HG03095 (cell line): ENCODE data around the gene POP7.
"Not testable (repeated sequence)": the region's sequence is repeated elsewhere in the genome, so short reads cannot be mapped to it uniquely, and the experiment has no call there.

Experiments
- ATAC-seq: cut with Tn5 transposase; IDR thresholded peaks from one replicate; pipeline ENCODE4 v1.9.1; 2021; ENCODE audit warnings: moderate library complexity; ENCODE audit not compliant: unreplicated experiment

POP7 gene

DNA sequence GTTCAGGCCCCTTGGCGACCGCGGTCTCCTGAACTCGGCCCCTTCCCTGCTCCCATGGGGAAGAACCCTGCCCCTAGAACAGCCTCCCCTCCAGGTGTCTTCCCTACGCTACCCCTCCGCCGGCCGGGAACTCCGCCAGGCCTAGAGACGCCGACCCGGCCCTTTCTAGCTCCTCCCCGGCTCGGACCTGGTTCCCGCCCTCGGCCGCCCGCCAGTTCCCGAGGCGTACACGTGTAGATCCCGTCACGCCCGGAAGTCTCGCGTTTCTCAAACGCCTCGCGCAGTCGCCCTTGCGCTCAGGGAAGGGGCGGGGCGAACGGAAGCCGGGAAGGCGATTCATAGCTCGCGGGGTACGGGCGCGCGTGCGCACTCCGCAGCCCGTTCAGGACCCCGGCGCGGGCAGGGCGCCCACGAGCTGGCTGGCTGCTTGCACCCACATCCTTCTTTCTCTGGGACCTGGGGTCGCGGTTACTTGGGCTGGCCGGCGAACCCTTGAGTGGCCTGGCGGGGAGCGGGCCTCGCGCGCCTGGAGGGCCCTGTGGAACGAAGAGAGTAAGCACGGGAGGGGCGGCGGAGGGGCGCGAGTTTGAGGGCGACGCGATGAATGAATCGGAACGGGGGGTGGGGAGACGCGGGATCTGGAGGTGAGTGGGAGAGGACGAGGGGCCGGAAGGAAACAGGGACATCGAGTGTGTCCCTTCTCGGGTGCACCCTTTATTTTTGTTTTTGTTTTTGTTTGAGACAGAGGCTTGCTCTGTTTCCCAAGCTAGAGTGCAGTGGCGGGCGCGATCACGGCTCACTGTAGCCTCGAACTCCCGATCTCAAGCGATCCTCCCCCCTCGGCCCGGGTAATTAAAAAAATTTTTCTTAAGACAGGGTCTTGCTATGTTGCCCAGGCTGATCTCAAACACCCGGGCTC lies at the start of gene POP7:
TSS of gene POP7 (plus strand) at position 369 of the 919 bp plus-strand sequence. CDS start 710 bp downstream, outside the sequence.
- peak; percentile 85 for ATAC-seq

DNA sequence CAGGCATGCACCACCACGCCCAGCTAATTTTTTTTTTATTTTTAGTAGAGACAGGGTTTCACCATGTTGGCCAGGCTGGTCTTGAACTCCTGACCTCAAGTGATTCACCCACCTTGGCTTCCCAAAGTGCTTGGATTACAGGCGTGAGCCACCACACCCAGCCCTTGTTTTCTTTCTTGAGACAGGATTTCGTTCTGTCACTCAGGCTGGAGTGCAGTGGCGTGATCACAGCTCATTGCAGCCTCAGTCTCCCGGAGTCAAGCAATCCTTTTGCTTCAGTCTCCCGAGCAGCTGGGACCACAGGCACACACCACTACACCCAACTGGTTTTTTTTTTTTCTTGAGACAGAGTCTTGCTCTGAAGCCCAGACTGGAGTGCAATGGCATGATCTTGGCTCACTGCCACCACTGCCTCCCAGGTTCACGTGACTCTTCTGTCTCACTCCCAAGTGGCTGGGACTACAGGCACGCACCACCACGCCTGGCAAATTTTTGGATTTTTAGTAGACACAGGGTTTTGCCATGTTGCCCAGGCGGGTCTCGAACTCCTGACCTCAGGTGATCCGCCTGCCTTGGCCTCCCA lies 43.6 kb upstream of the POP7 start:
- not testable (repeated sequence) for ATAC-seq

DNA sequence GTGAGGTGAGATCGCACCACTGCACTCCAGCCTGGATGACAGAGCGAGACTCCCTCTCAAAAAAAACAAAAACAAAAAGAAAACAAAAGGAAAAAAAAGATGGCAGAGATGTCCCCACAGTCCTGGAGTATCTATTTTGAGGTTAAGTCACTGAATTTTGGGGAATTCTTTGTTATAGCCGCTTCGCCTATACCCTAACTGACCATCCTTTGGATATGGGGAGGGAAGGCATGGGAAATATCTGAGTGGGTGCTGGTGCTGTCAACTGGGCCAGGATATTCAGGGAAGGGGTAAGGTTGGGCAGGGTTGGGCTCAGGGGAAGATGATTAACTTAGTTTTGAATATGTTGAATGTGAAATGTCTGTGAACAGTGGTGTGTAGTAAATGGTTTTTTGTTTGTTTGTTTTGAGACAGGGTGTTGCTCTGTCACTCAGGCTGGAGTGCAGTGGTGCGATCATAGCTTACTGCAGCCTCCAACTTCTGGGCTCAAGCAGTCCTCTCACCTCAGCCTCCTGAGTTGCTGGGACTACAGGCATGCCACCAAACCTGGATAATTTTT lies 40.7 kb upstream of the POP7 start:
- no peak for ATAC-seq

DNA sequence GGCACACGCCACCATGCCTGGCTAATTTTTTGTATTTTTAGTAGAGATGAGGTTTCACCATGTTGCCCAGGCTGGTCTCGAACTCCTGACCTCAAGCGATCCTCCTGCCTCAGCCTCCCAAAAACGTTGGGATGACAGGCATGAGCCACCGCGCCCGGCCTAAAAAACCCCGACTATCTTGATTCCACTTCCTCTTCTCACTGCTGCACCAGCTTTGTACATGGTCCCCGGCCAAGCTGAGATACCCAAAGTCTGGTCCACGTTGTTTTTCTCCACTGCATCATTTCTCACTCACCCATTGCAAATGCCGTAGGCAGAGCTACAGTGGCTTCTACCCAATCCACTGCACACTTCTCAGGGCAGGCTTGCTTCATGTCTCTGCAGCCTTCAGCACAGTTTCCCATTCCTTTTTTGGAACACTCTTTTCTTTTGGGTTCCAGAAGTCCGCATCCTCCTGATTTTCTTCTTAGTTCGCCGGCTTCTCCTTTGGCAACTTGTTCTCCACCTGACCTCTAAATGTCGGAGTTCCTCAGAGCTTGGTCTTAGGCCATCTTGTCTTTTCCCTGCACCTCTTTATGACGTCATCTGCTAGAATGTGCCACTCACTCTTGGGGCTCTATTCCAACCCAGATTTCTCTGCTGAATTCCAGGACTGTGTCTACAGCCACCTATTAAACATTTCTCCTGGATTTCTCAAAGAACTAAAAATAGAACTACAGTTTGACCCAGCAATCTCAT lies 38.4 kb upstream of the POP7 start:
- no peak for ATAC-seq

DNA sequence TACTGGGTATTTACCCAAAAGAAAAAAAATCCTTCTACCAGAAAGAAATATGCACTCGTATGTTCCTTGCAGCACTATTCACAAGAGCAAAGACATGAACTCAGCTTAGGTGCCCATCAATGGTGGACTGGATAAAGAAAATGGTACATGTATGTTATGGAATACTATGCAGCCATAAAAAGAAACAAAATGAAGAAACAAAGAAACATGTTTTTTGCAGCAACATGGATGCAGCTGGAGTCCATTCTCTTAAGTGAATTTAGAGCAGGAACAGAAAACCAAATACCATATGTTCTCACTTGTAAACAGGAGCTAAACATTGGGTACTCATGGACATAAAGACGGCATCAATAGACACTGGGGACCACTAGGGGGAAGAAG lies 37.9 kb upstream of the POP7 start:
- ATAC-seq, result no peak

DNA sequence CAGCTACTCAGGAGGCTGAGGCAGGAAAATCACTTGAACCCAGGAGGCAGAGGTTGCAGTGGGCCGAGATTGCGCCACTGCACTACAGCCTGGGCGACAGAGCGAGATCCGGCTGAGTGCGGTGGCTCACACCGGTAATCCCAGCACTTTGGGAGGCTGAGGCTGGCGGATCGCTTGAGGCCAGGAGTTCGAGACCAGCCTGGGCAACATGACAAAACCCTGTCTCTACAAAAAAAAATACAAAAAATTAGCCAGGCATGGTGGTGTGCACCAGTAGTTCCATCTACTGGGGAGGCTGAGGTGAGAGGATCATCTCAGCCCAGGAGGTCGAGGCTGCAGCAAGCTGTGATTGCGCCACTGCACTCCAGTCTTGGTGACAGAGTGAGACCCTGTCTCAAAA lies 36.8 kb upstream of the POP7 start:
- not testable (repeated sequence) for ATAC-seq

DNA sequence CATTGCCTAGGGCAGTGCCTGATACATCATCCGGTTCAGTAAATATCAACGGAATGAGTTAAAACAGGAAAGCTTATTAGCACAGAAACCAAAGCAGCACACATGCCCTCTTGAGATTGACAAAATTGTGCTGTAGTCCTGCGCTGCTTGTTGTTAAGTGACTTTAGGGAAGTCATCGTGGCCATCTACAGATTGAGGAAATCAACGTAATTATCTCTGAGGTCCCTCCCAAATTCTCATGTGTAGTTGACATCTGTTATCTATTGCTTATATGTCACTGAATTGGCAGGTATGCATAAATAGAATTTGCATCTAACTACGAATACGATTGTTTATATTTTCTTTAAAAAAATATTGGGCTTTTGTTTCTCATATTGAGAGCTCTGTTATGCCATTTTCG lies 35.8 kb upstream of the POP7 start:
- ATAC-seq, result no peak

DNA sequence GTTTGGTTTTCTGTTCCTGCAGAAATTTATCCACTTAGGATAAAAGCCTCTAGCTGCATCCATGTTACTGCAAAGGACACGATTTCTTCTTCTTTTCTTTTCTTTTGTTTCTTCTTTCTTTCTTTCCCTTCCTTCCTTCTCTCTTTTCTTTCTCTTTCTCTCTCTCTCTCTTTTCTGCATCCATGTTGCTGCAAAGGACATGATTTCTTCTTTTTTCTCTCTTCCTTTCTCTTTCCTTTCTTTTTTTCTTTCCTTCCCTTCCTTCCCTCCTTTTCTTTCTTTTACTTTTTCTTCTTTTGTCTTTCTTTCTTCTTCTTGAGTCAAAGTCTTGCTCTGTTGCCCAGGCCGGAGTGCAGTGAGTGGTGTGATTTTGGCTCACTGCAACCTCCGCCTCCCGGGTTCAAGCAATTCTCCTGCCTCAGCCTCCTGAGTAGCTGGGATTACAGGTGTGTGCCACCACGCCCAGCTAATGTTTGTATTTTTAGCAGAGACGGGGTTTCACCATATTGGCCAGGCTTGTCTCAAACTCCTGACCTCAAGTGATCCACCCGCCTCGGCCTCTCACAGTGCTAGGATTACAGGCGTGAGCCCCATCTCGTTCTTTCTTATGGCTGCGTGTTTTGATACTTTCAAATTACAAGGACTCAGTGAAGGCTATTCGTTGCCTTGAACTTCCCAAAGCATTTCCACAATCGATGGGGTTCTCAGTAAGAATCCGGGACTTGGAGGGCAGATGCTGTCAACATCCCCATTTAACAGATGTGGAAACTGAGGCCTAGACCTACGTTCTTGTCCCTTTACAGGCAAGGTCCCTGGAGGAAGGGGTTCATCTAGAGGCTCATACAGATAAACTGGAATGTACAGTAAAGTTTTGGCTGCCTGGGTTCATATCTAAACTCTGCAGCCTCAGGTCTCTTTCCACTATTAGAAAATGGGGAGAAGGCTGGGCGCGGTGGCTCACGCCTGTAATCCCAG lies 34.3 kb upstream of the POP7 start:
- ATAC-seq, result no peak

DNA sequence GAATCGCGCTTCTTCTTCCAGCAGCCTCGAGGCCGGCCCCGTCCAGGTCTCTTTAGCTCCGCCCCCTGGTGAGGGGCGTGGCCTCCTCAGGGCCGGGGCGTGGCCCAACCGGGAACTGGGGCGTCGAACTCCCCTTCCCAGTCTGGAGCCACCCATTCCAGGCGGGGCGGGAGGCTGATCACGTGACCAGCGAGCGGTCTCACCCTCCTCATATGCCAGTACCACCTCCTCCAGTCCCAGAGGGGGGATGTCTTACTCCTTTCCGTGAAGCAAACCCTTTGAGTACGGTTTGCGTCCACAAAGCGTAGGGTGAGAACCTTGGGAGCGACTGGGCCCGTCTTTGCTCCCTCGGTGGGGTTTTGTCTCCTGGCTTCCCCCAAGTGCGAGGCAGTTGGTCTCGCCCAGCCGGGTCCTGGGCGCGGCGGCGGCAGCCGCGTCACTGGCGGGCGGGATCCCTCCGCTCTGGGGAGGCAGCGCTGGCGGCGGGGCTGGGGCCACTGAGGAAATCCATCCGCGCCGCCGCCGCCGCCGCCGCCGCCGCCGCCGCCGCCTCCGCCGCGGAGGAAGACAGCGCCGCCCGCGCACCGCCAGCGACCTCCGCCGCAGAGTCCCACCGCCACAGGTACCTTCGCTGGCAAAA lies 32.5 kb upstream of the POP7 start, which contains the start of gene GNB2:
TSS of gene GNB2 (plus strand) at position 439 of the 640 bp plus-strand sequence. CDS start 2,526 bp downstream, outside the sequence.
- peak; percentile 45 for ATAC-seq

DNA sequence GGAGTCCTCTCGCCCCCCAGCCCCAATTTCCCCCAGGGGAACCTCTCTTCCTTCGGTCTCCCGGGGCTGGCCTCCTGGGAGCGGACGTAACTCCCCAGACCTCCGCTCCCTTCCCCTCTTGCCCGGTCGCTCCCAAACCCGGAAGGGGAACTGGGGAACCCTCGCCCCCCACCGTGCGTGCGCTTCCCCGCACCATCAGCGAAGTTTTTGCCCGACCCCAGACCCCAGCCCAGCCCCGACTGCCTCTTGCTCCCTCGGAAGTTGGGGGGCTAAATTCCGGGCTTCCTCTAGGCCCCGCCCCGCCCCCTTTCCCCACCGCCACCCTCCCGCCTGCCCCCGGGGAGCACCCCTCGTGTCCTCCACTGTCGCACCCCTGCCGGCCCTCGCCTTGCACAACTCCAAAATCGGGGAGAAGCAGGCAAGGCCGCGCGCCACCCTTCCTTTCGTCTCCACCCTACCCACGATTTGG lies 31.9 kb upstream of the POP7 start:
- ATAC-seq, result peak; percentile 0

DNA sequence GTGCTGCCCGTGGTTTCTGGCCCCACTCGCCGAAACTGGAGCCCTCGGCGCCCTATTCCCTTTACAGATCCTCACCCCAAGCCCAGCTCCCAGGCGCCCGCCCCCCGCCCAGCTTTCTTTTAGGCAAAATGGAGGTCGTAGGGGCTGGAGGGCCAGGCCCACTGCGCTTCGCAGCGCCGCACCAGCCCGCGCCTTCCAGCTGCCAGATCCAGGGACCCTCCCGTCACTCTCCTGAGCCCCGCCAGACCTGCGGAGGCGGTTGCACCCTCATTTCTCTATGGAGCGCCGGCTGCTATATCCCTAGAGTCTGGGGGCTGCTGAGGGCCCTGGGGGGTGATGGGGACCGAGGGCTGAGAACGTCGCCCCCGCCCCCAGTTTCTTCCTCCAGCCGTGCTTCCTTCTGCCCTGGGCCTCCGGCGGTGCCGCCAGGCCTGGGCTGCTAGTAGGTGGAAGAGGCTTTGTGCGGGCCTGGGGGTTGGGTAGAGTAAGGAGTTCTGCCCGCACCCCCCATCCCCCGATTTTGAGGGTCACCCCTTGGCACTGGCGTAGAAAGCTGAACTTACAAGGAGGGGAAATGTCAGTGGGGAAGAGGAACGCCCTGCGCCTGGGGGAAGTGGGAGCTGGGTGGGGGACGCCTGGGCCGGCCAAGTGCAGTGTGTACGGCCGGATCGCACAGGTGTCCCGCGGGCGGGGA lies 31.4 kb upstream of the POP7 start:
- no peak for ATAC-seq

DNA sequence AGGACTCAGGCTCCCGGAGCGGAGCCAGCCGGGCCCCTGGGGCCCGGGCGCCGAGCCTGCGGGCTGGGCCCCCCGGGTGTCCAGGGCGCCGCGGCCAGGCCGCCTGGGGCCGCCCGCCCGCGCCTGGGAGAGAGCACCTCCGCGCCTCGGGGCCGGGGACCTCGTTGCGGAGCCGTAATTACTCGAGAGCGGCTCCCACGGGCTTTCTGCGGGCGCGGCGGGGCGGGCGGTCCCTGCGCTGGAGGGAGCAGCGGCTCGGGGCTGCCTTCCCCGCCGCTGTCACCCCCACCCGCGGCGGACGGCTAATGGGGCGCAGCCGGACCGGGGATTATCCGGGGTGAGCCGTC lies 30.8 kb upstream of the POP7 start:
- no peak for ATAC-seq

DNA sequence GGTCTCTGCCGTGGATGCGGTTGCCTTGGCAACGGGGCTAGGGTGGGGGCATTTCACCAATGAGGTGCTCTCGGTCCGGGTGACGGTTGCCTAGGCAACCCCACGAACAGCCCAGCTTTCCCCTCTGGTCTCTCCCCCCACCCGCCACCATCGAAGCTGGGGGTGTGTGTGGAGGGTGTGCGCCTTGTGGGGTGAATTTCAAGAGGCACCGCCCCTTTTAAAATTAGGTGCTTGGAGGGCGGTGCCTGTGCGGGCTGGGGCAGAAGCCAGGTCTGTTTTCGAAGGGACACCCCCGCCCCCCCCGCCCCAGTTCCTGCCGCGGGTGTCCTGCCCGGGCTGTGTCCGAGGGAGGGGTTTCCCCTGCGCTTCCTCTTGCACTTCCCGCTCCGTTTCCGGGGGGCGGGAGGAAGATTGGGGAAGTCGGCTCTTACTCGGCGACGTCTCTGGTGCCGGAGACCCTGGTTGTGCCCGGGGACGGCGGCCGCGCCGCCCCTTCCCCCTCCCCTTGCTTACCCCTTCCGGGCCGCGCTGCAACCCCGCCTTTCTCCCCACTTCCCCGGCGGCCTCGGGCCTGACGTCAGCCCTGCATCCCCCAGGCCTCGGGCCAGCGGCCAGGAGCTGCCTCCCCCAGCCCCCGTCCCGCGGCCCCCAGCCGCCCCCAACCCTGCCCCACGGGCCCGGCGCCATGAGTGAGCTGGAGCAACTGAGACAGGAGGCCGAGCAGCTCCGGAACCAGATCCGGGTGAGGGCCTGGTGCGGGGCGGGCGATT lies 30.2 kb upstream of the POP7 start:
- ATAC-seq, result peak; percentile 33

DNA sequence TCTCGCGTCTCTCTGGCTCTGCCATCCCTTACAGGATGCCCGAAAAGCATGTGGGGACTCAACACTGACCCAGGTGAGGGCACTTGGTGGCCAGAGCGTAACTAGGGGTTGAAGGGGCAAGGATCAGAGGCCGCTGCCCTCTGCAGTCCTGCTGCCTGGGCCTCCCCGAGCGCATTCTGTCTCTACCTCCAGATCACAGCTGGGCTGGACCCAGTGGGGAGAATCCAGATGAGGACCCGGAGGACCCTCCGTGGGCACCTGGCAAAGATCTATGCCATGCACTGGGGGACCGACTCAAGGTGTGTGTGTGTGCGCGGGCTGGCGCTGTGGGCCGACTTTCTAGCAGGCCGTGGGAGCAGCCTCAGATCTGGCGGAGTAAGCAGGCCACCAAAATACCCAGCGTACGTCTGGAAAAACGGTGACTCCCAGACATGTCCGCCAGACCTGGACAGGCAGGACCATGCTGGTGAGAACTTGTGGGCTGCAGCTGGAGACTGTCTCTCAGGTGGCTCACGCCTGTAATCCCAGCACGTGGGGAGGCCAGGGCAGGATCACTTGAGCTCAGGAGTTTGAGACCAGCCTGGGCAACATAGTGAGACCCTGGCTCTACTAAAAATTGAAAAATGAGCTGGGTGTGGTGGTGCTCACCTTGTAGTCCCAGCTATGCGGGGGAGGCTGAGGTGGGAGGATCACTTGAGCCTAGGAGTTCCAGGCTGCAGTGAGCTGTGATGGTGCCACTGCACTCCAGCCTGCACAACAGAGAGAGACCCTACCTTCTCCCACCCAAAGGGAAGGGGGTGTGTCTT lies 29.2 kb upstream of the POP7 start:
- no peak for ATAC-seq

DNA sequence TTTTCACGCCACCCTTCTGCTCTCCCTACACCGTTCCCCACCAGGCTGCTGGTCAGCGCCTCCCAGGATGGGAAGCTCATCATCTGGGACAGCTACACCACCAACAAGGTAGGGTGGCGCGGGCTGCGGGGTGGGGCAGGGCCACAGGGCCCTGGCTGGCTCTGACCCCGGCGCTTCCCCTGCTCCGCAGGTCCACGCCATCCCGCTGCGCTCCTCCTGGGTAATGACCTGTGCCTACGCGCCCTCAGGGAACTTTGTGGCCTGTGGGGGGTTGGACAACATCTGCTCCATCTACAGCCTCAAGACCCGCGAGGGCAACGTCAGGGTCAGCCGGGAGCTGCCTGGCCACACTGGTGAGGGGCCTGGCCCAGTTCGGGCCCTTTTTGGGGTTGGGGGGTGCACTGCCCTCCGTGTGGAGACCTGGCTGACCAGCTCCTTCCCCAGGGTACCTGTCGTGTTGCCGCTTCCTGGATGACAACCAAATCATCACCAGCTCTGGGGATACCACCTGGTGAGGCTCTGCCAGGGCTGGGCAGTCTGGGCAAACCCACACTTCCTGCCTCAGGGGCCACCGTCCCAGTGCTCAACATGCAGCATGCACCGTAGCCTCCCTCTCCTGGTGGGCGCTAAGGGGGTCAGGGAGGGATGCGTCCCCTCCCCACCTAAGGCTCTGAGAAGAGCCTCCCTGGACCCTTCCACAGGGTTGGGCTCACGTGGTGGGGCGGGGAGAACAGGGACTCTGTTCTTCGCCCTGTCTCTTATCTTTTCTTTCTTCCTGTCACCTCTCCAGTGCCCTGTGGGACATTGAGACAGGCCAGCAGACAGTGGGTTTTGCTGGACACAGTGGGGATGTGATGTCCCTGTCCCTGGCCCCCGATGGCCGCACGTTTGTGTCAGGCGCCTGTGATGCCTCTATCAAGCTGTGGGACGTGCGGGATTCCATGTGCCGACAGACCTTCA lies 28.3 kb upstream of the POP7 start:
- no peak for ATAC-seq

DNA sequence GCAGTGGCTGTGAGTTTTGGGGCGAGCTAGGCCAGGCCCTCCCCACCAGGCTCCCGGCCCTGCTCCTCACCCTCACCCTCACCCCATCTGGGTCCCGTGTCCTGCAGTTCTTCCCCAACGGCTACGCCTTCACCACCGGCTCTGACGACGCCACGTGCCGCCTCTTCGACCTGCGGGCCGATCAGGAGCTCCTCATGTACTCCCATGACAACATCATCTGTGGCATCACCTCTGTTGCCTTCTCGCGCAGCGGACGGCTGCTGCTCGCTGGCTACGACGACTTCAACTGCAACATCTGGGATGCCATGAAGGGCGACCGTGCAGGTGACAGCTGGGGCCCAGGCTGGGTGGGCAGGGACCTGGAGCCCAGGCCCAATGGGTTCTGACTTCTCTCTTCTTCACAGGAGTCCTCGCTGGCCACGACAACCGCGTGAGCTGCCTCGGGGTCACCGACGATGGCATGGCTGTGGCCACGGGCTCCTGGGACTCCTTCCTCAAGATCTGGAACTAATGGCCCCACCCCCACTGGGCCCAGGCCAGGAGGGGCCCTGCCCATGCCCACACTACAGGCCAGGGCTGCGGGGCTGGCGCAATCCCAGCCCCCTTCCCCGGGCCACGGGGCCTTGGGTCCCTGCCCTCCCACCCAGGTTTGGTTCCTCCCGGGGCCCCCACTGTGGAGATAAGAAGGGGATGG lies 27.5 kb upstream of the POP7 start:
- no peak for ATAC-seq
